ENCODE measurements around the gene ITPRIPL2.

The ITPRIPL2 gene

DNA sequence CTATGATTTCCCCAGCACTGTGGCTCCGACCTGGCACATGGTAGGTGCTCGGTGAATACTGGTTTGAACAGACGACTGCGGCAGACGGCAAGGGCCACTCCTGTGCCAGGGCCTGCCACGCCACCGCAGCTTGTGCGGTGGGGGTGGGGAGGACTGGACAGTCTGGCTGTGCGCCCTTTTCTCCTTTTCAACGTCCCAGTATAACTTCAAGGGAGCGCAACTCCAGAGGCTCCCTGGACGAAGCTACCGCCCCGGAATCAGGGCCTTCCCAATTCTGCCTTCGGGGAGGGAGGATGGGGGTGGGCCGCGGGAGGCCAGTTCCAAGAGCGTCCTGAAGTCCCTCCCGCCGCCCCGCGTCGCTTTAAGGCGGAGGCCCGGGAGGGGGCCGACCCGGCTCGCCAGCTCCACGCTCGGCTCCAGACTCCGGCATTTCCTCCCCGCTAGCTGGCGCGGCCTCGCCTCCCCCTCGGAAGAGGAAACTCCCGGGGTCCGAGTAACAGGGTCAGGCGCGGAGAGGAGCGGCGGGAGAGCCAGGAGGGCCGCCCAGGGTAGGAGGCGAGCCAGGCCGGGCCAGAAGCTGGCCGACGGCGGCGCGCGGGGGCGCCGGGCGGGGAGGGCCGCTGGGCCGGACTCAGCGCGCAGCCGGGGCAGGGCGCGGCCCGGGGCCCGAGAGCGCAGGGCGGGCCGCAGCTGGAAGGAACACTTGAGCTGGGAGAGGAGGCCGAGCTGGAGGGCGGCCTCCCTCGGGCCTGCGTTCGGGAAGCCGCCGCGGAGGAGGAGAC, at the start of gene ITPRIPL2:
Gene ITPRIPL2, plus strand, starts transcription at position 388 of the 782 bp plus-strand sequence. CDS start 498 bp downstream, outside the sequence.
- peak; percentile 90 for DNase-seq (ENCODE audit: low read depth, low spot score)
- peak within 1 kb of the TSS; percentile 57 for H3K4me3 ChIP-seq (ENCODE audit: low read depth, low read length)
- in situ Hi-C loops (cut with HindIII; ENCODE audit: low sequenced_read_pairs) = no loop called here
- TF ChIP-seq, protein P1, sequence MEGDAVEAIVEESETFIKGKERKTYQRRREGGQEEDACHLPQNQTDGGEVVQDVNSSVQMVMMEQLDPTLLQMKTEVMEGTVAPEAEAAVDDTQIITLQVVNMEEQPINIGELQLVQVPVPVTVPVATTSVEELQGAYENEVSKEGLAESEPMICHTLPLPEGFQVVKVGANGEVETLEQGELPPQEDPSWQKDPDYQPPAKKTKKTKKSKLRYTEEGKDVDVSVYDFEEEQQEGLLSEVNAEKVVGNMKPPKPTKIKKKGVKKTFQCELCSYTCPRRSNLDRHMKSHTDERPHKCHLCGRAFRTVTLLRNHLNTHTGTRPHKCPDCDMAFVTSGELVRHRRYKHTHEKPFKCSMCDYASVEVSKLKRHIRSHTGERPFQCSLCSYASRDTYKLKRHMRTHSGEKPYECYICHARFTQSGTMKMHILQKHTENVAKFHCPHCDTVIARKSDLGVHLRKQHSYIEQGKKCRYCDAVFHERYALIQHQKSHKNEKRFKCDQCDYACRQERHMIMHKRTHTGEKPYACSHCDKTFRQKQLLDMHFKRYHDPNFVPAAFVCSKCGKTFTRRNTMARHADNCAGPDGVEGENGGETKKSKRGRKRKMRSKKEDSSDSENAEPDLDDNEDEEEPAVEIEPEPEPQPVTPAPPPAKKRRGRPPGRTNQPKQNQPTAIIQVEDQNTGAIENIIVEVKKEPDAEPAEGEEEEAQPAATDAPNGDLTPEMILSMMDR (IDR thresholded peaks at IDR 0.05; ENCODE audit: low read depth, low read length) = no peak

DNA sequence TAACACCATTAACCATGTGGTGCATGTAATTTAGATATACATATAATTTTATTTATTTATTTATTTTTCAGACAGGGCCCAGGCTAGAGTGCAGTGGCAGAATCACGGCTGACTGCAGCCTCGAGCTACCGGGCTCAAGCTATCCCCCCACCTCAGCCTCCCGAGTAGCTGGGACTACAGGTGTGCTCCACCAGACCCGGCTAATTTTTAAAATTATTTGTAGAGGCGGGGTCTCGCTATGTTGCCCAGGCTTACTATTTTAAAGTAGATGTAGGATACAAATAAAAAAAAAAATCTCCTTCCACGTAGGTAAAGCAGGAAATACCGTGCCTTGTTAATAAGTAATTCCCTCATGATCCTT, 46.8 kb upstream of the ITPRIPL2 start:
- in situ Hi-C loops (cut with HindIII; ENCODE audit: low sequenced_read_pairs) = no loop called here
- DNase-seq (ENCODE audit: low read depth, low spot score) = no peak
- TF ChIP-seq, protein P1 (IDR thresholded peaks at IDR 0.05; ENCODE audit: low read depth, low read length) = no peak
- no peak overlapping the region for H3K4me3 ChIP-seq (ENCODE audit: low read depth, low read length)

DNA sequence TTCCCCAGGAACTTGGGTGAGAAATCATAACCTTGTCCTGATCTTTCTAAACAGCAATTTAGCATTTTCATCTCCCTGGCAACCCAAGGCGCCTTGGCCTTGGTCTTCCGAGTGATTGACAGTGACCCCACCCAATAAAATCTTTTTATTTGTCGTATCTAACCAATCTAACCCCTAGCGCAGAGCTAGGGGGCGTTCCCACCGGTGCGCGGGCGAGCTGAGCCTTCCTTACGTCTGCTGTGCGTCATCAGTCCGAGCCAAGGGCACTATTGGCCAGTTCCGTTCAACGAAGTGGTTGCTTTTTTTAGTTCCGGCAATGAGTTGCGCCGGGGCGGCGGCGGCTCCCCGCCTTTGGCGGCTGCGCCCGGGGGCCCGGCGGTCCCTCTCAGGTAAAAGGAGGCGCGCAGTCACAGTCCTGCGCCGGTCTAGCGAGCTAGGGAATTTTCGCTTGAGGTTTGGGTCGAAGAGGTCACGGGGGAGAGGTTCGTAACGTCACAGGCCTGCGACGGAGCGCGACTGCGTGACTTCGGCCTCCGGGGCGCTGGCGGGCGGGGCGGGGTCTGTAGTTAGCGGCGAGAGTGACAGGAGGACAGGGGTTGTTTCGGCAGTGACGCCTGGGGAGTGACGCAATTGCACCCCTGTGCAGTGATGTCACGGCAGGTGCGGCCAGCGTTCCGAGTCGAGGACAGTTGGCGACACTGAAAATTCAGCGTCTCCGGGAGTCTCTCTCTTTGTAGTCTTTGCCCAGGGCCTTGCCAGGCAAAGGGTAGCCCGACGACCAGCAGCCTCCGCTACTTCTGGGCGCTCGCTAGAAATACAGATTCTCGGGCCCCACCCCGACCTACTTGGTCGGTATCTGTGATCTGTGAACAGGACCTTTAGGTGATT, 46.2 kb upstream of the ITPRIPL2 start, which contains the start of gene COQ7:
Gene COQ7, plus strand, starts transcription at position 266 of the 888 bp plus-strand sequence. Its CDS starts 51 bp downstream, at position 317.
- TF ChIP-seq, protein P1 (IDR thresholded peaks at IDR 0.05; ENCODE audit: low read depth, low read length) = no peak
- in situ Hi-C loops (cut with HindIII; ENCODE audit: low sequenced_read_pairs) = no loop called here
- peak within 1 kb of the TSS; percentile 89 for H3K4me3 ChIP-seq (ENCODE audit: low read depth, low read length)
- DNase-seq (ENCODE audit: low read depth, low spot score) = peak; percentile 100

DNA sequence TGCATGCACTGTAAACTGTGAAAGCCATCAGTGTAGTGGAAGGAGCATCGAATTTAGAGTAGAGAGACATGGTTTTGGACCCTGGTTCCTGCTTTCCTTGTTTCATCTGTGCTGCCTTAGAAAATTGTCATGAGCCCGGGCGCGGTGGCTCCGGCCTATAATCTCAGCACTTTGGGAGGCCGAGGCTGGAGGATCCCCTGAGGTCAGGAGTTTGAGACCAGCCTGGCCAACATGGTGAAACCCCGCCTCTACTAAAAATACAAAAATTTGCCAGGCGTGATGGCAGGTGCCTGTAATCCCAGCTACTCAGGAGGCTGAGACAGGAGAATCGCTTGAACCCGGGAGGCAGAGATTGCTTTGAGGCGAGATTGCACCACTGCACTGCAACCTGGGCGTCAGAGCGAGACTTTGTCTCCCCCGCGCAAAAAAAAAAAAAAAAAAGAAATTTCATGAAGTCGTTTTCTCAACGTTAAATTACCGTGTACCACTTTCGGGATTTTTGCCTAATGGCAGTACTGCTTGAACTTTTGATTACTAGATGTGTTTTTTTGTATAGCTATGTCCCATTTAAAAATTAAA, 45.4 kb upstream of the ITPRIPL2 start:
- DNase-seq (ENCODE audit: low read depth, low spot score) = no peak
- TF ChIP-seq, protein P1 (IDR thresholded peaks at IDR 0.05; ENCODE audit: low read depth, low read length) = no peak
- in situ Hi-C loops (cut with HindIII; ENCODE audit: low sequenced_read_pairs) = no loop called here

DNA sequence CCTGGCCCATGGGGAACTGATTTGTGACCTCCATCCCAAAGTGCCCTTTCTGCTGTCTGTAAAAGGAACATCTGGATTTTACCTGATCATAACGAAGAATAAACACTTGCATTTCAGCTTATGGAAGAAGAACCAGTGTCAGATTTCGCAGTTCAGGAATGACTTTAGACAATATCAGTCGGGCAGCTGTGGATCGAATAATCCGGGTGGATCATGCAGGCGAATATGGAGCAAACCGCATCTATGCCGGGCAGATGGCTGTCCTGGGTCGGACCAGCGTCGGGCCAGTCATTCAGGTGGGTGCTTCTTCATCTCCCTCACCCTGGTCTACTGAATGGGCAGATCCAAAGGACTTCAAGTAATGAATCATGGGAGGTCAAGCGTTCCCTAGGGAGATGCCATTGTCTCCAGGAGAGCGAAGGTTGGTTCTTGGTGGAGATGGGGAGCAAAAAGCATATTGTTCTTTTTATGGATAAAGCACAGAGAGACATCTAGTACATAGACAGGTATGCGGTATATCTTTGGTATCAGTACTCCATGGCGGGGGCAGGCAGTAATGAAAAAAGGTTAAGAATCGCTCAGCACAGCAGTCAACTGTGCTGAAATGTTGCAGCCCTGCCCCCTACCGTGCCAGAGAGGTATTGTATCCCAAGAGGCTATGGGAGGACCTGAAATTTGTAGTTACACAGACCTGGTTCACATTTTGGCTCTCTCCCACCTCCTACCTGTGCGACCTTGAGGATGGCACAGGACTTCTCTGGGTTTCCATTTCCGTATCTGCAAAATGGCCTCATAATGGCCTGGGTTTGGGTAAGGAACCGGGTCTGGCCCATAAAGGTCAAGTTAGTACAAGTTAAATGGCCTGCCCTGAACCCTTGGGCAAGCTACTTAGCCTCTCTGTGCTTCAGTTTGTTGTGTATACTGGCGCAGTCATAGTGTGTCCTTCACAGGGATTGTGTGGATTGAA, 41.7 kb upstream of the ITPRIPL2 start:
- TF ChIP-seq, protein P1 (IDR thresholded peaks at IDR 0.05; ENCODE audit: low read depth, low read length) = peak; percentile 81
- H3K4me3 ChIP-seq (ENCODE audit: low read depth, low read length) = no peak overlapping the region
- in situ Hi-C loops (cut with HindIII; ENCODE audit: low sequenced_read_pairs) = no loop called here
- peak; percentile 58 for DNase-seq (ENCODE audit: low read depth, low spot score)

More for the DNA sequence above, 45.4 kb upstream of the ITPRIPL2 start:
- peak overlapping the region; percentile 89 for H3K4me3 ChIP-seq (ENCODE audit: low read depth, low read length)
